ENCODE data around the gene PAXX.
A peak's percentile ranks its signal among the peaks of the same experiment; 100 is the strongest.

PAXX gene

DNA sequence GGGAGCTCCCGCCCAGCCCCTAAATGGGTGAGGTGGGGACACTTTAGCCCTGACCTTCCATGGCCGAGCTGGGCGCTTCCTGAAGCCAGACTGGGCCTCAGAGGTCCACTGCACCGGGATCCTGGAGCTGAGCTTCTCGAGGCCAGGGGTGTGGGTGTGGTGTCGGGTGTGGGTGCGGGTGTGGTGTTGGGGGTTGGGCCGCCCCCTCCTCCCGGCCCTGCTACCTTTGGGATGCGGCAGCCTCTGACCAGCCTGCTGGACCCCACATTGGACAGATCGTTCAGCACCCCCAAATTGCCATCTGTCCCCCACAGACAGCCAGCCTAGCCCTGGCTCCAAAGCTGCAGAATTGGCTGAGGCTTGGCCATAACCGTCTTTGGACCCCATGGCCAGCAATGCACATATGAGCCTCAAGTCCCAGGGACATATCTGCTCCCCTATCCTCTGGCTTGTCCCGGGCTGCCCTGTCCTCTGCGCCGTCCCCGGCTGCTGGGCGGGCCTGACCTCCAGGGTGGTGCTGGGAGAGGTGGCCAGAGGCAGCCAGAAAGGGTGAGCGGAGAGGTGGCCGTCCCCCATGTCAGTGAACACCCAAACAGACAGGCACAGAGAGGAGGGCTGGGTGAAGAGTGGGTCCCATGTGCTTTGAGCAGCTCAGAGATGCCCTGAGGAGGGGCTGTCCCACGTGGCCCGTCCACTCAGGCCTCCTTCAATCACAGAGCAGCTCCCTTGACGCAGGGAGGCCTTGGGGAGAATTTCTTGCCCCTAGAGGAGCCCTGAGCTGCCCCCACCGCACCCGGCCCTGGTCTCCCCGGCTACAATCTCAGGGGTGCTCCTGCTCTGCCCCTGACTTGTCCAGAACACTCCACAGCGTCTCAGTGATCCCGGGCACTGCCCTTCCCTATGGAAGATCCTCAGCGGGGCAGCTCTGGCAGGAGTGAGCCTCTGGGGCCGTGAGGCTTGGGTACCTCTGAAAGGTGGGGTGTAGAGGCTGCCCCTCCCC, 18.3 kb upstream of the PAXX start:
- TF ChIP-seq, protein P1, sequence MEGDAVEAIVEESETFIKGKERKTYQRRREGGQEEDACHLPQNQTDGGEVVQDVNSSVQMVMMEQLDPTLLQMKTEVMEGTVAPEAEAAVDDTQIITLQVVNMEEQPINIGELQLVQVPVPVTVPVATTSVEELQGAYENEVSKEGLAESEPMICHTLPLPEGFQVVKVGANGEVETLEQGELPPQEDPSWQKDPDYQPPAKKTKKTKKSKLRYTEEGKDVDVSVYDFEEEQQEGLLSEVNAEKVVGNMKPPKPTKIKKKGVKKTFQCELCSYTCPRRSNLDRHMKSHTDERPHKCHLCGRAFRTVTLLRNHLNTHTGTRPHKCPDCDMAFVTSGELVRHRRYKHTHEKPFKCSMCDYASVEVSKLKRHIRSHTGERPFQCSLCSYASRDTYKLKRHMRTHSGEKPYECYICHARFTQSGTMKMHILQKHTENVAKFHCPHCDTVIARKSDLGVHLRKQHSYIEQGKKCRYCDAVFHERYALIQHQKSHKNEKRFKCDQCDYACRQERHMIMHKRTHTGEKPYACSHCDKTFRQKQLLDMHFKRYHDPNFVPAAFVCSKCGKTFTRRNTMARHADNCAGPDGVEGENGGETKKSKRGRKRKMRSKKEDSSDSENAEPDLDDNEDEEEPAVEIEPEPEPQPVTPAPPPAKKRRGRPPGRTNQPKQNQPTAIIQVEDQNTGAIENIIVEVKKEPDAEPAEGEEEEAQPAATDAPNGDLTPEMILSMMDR (IDR thresholded peaks at IDR 0.05; ENCODE audit: low read length, missing control alignments) = no peak
- no peak for DNase-seq (ENCODE audit: low read depth)
- no peak overlapping the region for H3K4me3 ChIP-seq (replicated peaks; ENCODE audit: low read depth, low read length)

DNA sequence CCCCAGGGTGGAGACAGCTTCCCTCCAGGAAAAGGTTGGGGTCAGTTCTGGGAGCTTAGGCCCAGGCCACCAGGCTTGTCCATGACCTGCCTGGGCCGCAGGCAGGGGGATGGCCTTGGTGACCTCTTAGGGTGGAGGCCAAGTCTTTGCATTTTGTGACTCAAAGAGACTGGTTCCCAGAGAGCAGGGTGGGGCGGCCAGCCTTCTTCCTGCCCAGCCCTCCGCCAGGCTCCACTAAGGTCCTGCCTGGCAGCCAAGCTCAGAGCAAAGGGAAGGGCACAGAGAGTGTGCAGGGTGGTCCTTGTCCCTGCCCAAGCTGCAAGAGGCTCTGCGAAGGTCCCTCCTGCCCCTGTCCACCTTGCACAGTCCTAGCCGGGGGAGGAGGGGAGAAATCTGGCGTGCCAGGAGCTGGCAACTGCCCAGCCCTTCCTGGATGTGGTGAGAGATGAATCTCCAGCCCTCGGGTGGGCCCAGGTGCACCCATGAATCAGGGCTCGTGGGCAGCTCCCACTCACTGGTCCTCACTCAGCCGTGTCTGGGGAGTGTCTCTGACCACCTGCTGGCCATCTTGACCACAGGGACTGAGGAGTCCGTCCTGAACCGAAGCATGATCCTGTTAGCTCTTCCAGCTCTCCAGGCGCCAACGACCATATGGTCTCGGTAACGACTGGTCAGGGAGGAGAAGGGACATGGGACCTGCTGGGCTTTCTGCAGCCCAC, 17.2 kb upstream of the PAXX start:
- DNase-seq (ENCODE audit: low read depth) = no peak
- H3K4me3 ChIP-seq (replicated peaks; ENCODE audit: low read depth, low read length) = no peak overlapping the region
- TF ChIP-seq, protein P1 (IDR thresholded peaks at IDR 0.05; ENCODE audit: low read length, missing control alignments) = no peak

DNA sequence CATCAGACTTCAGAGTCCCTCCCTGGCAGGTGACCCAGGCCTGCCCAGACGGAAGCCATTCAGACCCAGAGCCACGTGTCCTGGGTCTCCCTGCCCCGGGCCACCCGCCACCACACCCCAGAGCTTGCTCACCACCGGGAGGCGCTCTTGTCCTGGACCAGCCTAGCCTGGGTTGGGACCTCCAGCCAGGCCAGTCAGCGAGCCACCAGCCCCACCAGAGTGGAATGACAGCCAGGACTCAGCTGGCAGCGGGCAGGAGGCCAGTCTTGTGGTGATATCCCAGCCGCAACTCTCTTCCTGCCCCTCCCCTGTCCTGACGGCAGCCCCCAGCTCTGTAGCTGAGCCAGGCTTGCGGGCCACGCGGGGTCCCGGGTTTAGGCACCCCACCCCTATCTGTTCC, 16.6 kb upstream of the PAXX start:
- DNase-seq (ENCODE audit: low read depth) = no peak
- H3K4me3 ChIP-seq (replicated peaks; ENCODE audit: low read depth, low read length) = no peak overlapping the region
- TF ChIP-seq, protein P1 (IDR thresholded peaks at IDR 0.05; ENCODE audit: low read length, missing control alignments) = no peak

DNA sequence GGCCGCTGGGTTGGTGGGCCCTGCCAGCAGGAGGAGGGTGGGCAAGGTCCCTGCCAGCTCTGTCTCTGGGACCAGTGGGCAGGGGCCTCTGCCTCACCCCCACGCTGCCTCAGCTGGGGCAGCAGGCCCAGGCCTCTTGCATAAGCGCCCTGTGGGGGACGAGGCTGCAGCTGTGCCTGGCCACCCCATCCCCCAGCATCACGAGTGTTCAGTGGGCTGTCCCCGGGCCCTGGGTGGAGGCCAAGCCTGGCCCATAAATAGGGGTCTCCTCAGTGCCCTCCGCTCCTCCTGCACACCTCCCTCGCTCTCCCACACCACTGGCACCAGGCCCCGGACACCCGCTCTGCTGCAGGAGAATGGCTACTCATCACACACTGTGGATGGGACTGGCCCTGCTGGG, 15.0 kb upstream of the PAXX start, which contains the start of gene PTGDS:
Gene PTGDS, plus strand, starts transcription at position 282 of the 400 bp plus-strand sequence. Its CDS starts 75 bp downstream, at position 357.
- DNase-seq (ENCODE audit: low read depth) = peak; percentile 70
- TF ChIP-seq, protein P1 (IDR thresholded peaks at IDR 0.05; ENCODE audit: low read length, missing control alignments) = no peak
- H3K4me3 ChIP-seq (replicated peaks; ENCODE audit: low read depth, low read length) = peak within 1 kb of the TSS; percentile 57

DNA sequence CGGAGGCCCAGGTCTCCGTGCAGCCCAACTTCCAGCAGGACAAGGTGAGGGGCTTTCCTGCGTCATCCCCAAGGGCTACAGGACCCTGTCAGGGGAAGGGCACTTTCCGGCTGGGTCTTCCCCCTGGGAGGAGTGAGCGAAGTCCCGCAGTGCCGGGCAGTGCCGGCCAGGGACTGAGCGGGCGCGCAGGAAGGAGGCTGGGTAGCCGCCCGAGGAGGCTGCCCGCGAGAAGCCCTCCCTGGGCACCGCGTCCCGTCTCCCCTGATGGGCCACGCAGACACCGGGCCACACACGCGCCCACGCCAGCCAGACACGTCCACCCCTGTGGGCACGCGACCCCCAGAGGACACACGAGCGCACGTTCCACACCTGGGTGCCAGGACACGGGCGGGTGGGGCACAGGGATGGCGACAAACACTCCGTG, 14.6 kb upstream of the PAXX start:
- H3K4me3 ChIP-seq (replicated peaks; ENCODE audit: low read depth, low read length) = peak overlapping the region; percentile 57
- DNase-seq (ENCODE audit: low read depth) = no peak
- TF ChIP-seq, protein P1 (IDR thresholded peaks at IDR 0.05; ENCODE audit: low read length, missing control alignments) = no peak

DNA sequence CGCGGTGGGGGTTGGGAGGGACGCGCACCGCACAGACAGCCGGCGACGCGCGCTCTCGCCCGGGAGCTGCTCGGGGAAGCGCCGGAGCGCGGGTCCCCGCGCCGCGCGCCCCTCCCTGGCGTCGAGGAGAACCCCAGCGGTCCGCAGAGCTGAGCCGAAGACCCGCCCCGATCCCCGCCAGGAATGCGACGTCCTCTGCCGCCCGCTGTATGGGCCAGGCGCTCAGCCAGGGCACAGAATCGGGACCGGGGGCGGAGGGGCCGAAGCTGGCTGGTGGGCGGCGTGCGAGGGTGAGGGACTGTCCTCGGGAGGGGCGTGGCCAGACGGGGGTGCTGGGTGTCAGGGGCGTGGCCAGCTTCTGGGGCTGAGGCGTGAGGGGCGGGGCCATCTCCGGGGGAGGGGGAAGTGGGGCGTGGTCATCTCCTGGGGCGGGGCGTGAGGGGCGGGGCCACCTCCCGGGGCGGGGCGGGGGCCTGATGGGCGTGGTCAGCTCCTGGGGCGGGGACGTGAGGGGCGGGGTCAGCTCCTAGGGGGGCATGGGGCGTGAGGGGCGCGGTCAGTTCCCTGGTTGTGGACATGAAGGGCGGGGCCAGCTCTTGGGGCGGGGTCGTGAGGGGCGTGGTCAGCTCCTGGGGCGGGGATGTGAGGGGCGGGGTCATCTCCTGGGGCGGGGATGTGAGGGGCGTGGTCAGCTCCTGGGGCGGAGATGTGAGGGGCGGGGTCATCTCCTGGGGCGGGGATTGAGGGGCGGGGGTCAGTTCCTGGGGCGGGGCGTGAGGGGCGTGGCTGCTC, 14.0 kb upstream of the PAXX start:
- H3K4me3 ChIP-seq (replicated peaks; ENCODE audit: low read depth, low read length) = peak overlapping the region; percentile 57
- peak; percentile 61 for DNase-seq (ENCODE audit: low read depth)
- TF ChIP-seq, protein P1 (IDR thresholded peaks at IDR 0.05; ENCODE audit: low read length, missing control alignments) = no peak
